Lower lobe of right lung (tissue), 2 donors: ENCODE measurements around the gene KRT16. TPM values are rescaled to one million over a fixed set of nuclear protein-coding genes. Genes with fewer than 3 reads are reported as not detected.

ENCODE experiments used
- ATAC-seq, 2 donors: fragments of 200-7000 bp; cut with Tn5 transposase; one replicate each; pipeline ENCODE4 v1.9.1; 2020 to 2022; ENCODE audit warnings: mild to moderate bottlenecking in 2 of 2, moderate library complexity in 2 of 2
- DNase-seq: peaks from one replicate; pipeline ENCODE4 v3.0.0-alpha.2; 2020
- H3K27ac ChIP-seq: fragments of 200-600 bp; one replicate; pipeline ENCODE4 v1.8.0; 2022
- H3K27me3 ChIP-seq: fragments of 200-600 bp; one replicate; pipeline ENCODE4 v1.8.0; 2022; ENCODE audit warnings: low read depth
- H3K36me3 ChIP-seq: fragments of 200-600 bp; one replicate; pipeline ENCODE4 v1.8.0; 2022; ENCODE audit warnings: mild to moderate bottlenecking
- H3K4me1 ChIP-seq: fragments of 200-600 bp; one replicate; pipeline ENCODE4 v1.8.0; 2022
- H3K4me3 ChIP-seq: fragments of 200-600 bp; one replicate; pipeline ENCODE4 v1.8.0; 2022; ENCODE audit warnings: mild to moderate bottlenecking
- H3K9me3 ChIP-seq: fragments of 200-600 bp; one replicate; pipeline ENCODE4 v1.8.0; 2022
- CTCF ChIP-seq: fragments of 200-600 bp; IDR thresholded peaks from one replicate; pipeline ENCODE4 v1.8.0; 2022; ENCODE audit warnings: antibody characterized with exemption, mild to moderate bottlenecking
- intact Hi-C: fragments of 100-400 bp; cut with DNase I; formaldehyde crosslinking; loops from one replicate; pipeline ENCODE4 v1.11.0; 2022
- total RNA-seq: library from RNA; stranded (reverse); fragmentation: NEBNext Ultra II Directional; extraction: Animal tissue kit (Norgen Biotek cat#: 25700); gene quantifications from one replicate; pipeline ENCODE4 v1.2.1, GENCODE V29; 2021
- donor health status: DM: no; HTN: yes; CAD: no; lungs with severe emphysema.

The KRT16 gene
- total RNA-seq, 1 donor from 2014 or later, result not detected

- no peaks in the 10 kb centered on the region for H3K9me3 ChIP-seq
- H3K4me1 ChIP-seq, result no peaks in the 10 kb centered on the region
- H3K36me3 ChIP-seq, result no peaks in the 10 kb centered on the region
- intact Hi-C loops, result no loop called here
- TF ChIP-seq CTCF, result no peak
- no peaks in the 10 kb centered on the region for H3K27me3 ChIP-seq
- H3K27ac ChIP-seq, result no peak overlapping the region
- DNase-seq, result no peak
- H3K4me3 ChIP-seq, result no peak overlapping the region
- no peak for ATAC-seq
These were observed 22.8 kb upstream of the KRT16 start for GRCh38 chr17:41635121-41636097.

- intact Hi-C loops, result no loop called here
- H3K4me1 ChIP-seq, result no peaks in the 10 kb centered on the region
- no peak overlapping the region for H3K4me3 ChIP-seq
- ATAC-seq (no peak), DNase-seq (no peak)
- H3K27ac ChIP-seq, result no peak overlapping the region
- no peaks in the 10 kb centered on the region for H3K36me3 ChIP-seq
- TF ChIP-seq CTCF, result no peak
- no peaks in the 10 kb centered on the region for H3K9me3 ChIP-seq
- H3K27me3 ChIP-seq, result no peaks in the 10 kb centered on the region
These were observed 22.1 kb upstream of the KRT16 start for GRCh38 chr17:41634639-41635038.

- ATAC-seq, result no peak
- Histone ChIP-seq H3K27me3 (no peaks in the 10 kb centered on the region), H3K4me3 (no peak overlapping the region), H3K27ac (no peak overlapping the region), H3K4me1 (no peaks in the 10 kb centered on the region), H3K9me3 (no peaks in the 10 kb centered on the region), H3K36me3 (no peaks in the 10 kb centered on the region)
- DNase-seq, result no peak
- no peak for TF ChIP-seq CTCF
- intact Hi-C loops, result no loop called here
These were observed 21.1 kb upstream of the KRT16 start for GRCh38 chr17:41633556-41634199.

- ATAC-seq, result no peak
- Histone ChIP-seq H3K9me3 (no peaks in the 10 kb centered on the region), H3K36me3 (no peaks in the 10 kb centered on the region), H3K4me1 (no peaks in the 10 kb centered on the region), H3K4me3 (no peak overlapping the region), H3K27ac (no peak overlapping the region), H3K27me3 (no peaks in the 10 kb centered on the region)
- intact Hi-C loops, result no loop called here
- TF ChIP-seq CTCF, result no peak
- no peak for DNase-seq
These were observed 20.0 kb upstream of the KRT16 start for GRCh38 chr17:41632482-41633105.

- no peaks in the 10 kb centered on the region for H3K36me3 ChIP-seq
- H3K9me3 ChIP-seq, result no peaks in the 10 kb centered on the region
- H3K27me3 ChIP-seq, result no peaks in the 10 kb centered on the region
- ATAC-seq (no peak), DNase-seq (no peak)
- H3K4me1 ChIP-seq, result no peaks in the 10 kb centered on the region
- intact Hi-C loops, result no loop called here
- no peak overlapping the region for H3K27ac ChIP-seq
- no peak for TF ChIP-seq CTCF
- H3K4me3 ChIP-seq, result no peak overlapping the region
These were observed 19.3 kb upstream of the KRT16 start for GRCh38 chr17:41631898-41632285.
